Astrocyte (in vitro differentiated cells and primary cell): ENCODE data around the gene TICRR. TPM values are rescaled to one million over a fixed set of nuclear protein-coding genes. Genes with fewer than 3 reads are reported as not detected.
"Not testable (repeated sequence)": the region's sequence is repeated elsewhere in the genome, so short reads cannot be mapped to it uniquely, and the experiment has no call there.

Source experiments
- DNase-seq: peaks from one replicate; pipeline ENCODE4 v3.0.0-alpha.2; 2010; ENCODE audit warnings: low read depth
- FAIRE-seq: peaks from 2 replicates; lab custom pipeline; 2011; peaks lifted over from hg19 to GRCh38; lab: Jason Lieb, UNC
- H2AFZ ChIP-seq: 2 replicates; pipeline ENCODE4 v1.6.0; 2012; ENCODE audit warnings: low read depth, low read length, inconsistent platforms
- H3K27ac ChIP-seq: 2 replicates; pipeline ENCODE4 v1.5.1; 2011; ENCODE audit warnings: low read depth, low read length, inconsistent platforms
- H3K27me3 ChIP-seq: 2 replicates; pipeline ENCODE4 v1.6.0; 2011; ENCODE audit warnings: low read length, inconsistent platforms; ENCODE audit not compliant: insufficient read depth
- H3K36me3 ChIP-seq: 2 replicates; pipeline ENCODE4 v1.5.1; 2011; ENCODE audit warnings: low read length, inconsistent platforms; ENCODE audit not compliant: insufficient read depth
- H3K4me1 ChIP-seq: 2 replicates; pipeline ENCODE4 v1.5.1; 2011; ENCODE audit warnings: low read length, inconsistent platforms; ENCODE audit not compliant: insufficient read depth
- H3K4me2 ChIP-seq: 2 replicates; pipeline ENCODE4 v1.6.0; 2012; ENCODE audit warnings: low read length, inconsistent platforms
- H3K4me3 ChIP-seq: 2 replicates; pipeline ENCODE4 v1.5.1; 2011; ENCODE audit warnings: low read depth, mild to moderate bottlenecking, low read length, inconsistent platforms; ENCODE audit not compliant: insufficient read depth
- H3K79me2 ChIP-seq: 2 replicates; pipeline ENCODE4 v1.6.0; 2012; ENCODE audit warnings: mild to moderate bottlenecking, low read length, inconsistent platforms; ENCODE audit not compliant: insufficient read depth
- H3K9ac ChIP-seq: 2 replicates; pipeline ENCODE4 v1.6.0; 2012; ENCODE audit warnings: mild to moderate bottlenecking, low read length, inconsistent platforms
- H3K9me3 ChIP-seq: 2 replicates; pipeline ENCODE4 v1.5.1; 2012; ENCODE audit warnings: low read depth, mild to moderate bottlenecking, low read length, inconsistent platforms; ENCODE audit not compliant: insufficient read depth
- H4K20me1 ChIP-seq: 2 replicates; pipeline ENCODE4 v1.6.0; 2012; ENCODE audit warnings: low read length, inconsistent platforms; ENCODE audit not compliant: insufficient read depth
- H3K27ac Mint-ChIP-seq: one replicate; pipeline ENCODE4 v1.8.0; 2021; ENCODE audit warnings: mild to moderate bottlenecking, mixed read lengths; ENCODE audit not compliant: unreplicated experiment
- H3K27me3 Mint-ChIP-seq: one replicate; pipeline ENCODE4 v1.8.0; 2021; ENCODE audit warnings: low read depth, mixed read lengths; ENCODE audit not compliant: unreplicated experiment
- H3K36me3 Mint-ChIP-seq: one replicate; pipeline ENCODE4 v1.8.0; 2021; ENCODE audit warnings: low read depth, mixed read lengths; ENCODE audit not compliant: unreplicated experiment
- H3K4me1 Mint-ChIP-seq: one replicate; pipeline ENCODE4 v1.8.0; 2021; ENCODE audit warnings: low read depth, mixed read lengths; ENCODE audit not compliant: unreplicated experiment
- H3K4me3 Mint-ChIP-seq: one replicate; pipeline ENCODE4 v1.8.0; 2021; ENCODE audit warnings: mild to moderate bottlenecking, moderate library complexity, mixed read lengths; ENCODE audit not compliant: unreplicated experiment
- H3K9me3 Mint-ChIP-seq: one replicate; pipeline ENCODE4 v1.8.0; 2021; ENCODE audit warnings: mild to moderate bottlenecking, mixed read lengths; ENCODE audit not compliant: unreplicated experiment
- EZH2 ChIP-seq: IDR thresholded peaks from 2 replicates; pipeline ENCODE4 v1.6.1; 2012; ENCODE audit warnings: mild to moderate bottlenecking, low read length, inconsistent platforms; ENCODE audit not compliant: insufficient read depth
- total RNA-seq: library from RNA; stranded (reverse); gene quantifications from 2 replicates; pipeline ENCODE4 v1.2.1, GENCODE V29; 2021
- TF ChIP-seq, protein P1 (sequence below): IDR thresholded peaks from 2 replicates; pipeline ENCODE4 v1.5.1; 2011; ENCODE audit warnings: low read depth, mild to moderate bottlenecking, inconsistent platforms, low read length, moderate library complexity; ENCODE audit not compliant: insufficient read depth

Gene TICRR
- total RNA-seq, 1 donor from 2014 or later, result 2.9 TPM

DNA sequence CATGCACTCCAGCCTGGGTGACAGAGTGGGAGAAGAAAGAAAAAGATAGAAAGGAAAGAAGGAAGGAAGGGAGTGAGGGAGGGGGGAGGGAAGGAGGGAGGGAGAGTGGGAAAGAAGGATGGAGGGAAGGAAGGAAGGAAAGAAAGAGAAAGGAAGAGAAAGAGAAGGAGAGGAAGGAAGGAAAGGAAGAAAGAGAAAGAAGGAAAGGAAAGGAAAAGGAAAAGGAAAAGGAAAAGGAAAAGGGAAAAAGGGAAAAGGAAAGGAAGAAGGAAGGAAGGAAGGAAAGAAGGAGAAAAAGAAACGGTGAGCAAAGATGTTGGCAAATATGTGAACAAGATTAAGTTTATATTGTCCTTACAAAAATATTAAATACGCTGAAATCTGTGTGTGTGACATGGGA lies 36.2 kb upstream of the TICRR start:
- H2AFZ ChIP-seq, result no peak overlapping the region

DNA sequence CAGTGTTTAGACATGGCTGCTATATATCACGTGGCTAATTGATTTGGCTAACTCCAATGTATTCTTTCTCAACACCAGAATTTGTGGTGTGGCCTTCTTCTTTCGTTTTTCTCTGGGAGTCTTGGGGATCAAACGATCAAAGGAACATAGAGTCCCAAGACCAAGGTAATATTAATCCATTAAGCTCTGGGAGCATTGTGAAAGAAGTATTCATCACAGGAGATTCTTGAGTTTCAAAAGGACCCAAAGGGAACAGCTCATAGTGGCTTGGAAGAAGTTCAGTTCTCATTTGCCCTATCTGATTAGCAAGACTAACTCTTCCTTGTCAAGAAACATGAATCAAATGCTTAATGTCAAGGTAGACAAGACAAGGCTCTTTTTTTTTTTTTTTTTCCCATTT lies 32.9 kb upstream of the TICRR start:
- no peaks in the 10 kb centered on the region for H3K36me3 ChIP-seq

More for the DNA sequence above, 36.2 kb upstream of the TICRR start:
- Histone ChIP-seq H4K20me1 (no peaks in the 10 kb centered on the region), H3K27ac (no peak overlapping the region), H3K4me2 (no peak overlapping the region), H3K9ac (no peak overlapping the region), H3K79me2 (no peaks in the 10 kb centered on the region), H3K36me3 (no peaks in the 10 kb centered on the region), H3K27me3 (peaks cover 9% of the 10 kb centered on the region), H3K4me1 (no peaks in the 10 kb centered on the region), H3K9me3 (no peaks in the 10 kb centered on the region), H3K4me3 (no peak overlapping the region)
- Mint-ChIP-seq H3K27me3 (peaks cover 30% of the 10 kb centered on the region), H3K4me1 (no peaks in the 10 kb centered on the region), H3K27ac (no peak overlapping the region), H3K36me3 (peaks cover 1% of the 10 kb centered on the region), H3K9me3 (peaks cover 9% of the 10 kb centered on the region), H3K4me3 (no peak overlapping the region)
- FAIRE-seq (no peak), DNase-seq (no peak)
- TF ChIP-seq EZH2, result no peak
- TF ChIP-seq, protein P1, sequence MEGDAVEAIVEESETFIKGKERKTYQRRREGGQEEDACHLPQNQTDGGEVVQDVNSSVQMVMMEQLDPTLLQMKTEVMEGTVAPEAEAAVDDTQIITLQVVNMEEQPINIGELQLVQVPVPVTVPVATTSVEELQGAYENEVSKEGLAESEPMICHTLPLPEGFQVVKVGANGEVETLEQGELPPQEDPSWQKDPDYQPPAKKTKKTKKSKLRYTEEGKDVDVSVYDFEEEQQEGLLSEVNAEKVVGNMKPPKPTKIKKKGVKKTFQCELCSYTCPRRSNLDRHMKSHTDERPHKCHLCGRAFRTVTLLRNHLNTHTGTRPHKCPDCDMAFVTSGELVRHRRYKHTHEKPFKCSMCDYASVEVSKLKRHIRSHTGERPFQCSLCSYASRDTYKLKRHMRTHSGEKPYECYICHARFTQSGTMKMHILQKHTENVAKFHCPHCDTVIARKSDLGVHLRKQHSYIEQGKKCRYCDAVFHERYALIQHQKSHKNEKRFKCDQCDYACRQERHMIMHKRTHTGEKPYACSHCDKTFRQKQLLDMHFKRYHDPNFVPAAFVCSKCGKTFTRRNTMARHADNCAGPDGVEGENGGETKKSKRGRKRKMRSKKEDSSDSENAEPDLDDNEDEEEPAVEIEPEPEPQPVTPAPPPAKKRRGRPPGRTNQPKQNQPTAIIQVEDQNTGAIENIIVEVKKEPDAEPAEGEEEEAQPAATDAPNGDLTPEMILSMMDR, result no peak

DNA sequence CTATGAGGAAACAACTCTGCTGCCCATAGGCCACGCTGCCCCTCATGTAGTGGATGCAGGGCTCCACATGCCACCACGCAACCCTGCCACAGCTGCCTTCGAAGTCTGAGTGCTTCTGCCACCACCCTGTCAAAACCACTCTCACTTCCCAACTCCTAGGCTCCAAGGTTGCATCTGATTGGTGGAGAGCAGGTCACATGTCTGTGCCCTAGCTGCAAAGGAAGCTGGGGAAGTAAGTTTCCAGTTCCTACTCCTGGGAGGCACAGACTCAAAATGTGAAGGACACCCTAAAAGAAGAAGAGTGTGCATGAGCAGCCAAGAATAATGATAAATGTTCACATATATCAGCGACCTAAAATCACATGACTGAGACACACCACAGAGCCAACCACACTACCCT lies 31.9 kb upstream of the TICRR start:
- Histone ChIP-seq H3K27me3 (peaks cover 12% of the 10 kb centered on the region), H3K79me2 (no peaks in the 10 kb centered on the region), H3K9ac (no peak overlapping the region), H2AFZ (no peak overlapping the region), H3K9me3 (no peaks in the 10 kb centered on the region), H4K20me1 (no peaks in the 10 kb centered on the region), H3K4me3 (no peak overlapping the region), H3K27ac (no peak overlapping the region), H3K4me2 (no peak overlapping the region), H3K4me1 (no peaks in the 10 kb centered on the region), H3K36me3 (no peaks in the 10 kb centered on the region)
- no peak for DNase-seq
- TF ChIP-seq EZH2, result no peak
- TF ChIP-seq, protein P1, result no peak
- Mint-ChIP-seq H3K27me3 (peaks cover 38% of the 10 kb centered on the region), H3K27ac (no peak overlapping the region), H3K36me3 (peaks cover 1% of the 10 kb centered on the region), H3K4me1 (no peaks in the 10 kb centered on the region), H3K4me3 (no peak overlapping the region), H3K9me3 (peaks cover 9% of the 10 kb centered on the region)
- no peak for FAIRE-seq

More for the DNA sequence above, 32.9 kb upstream of the TICRR start:
- no peaks in the 10 kb centered on the region for H3K9me3 ChIP-seq
- no peak overlapping the region for H3K9ac ChIP-seq
- H2AFZ ChIP-seq, result no peak overlapping the region
- H3K4me1 Mint-ChIP-seq, result no peaks in the 10 kb centered on the region
- no peaks in the 10 kb centered on the region for H3K4me1 ChIP-seq
- FAIRE-seq (no peak), DNase-seq (no peak)
- H3K36me3 Mint-ChIP-seq, result peaks cover 1% of the 10 kb centered on the region
- H3K27me3 ChIP-seq, result peaks cover 12% of the 10 kb centered on the region
- H3K4me2 ChIP-seq, result no peak overlapping the region
- H3K4me3 Mint-ChIP-seq, result no peak overlapping the region
- no peak overlapping the region for H3K27ac Mint-ChIP-seq
- no peaks in the 10 kb centered on the region for H3K79me2 ChIP-seq
- TF ChIP-seq EZH2, result no peak
- TF ChIP-seq, protein P1, result no peak
- H3K27ac ChIP-seq, result no peak overlapping the region
- peaks cover 35% of the 10 kb centered on the region for H3K27me3 Mint-ChIP-seq
- no peaks in the 10 kb centered on the region for H4K20me1 ChIP-seq
- no peak overlapping the region for H3K4me3 ChIP-seq
- peaks cover 9% of the 10 kb centered on the region for H3K9me3 Mint-ChIP-seq

DNA sequence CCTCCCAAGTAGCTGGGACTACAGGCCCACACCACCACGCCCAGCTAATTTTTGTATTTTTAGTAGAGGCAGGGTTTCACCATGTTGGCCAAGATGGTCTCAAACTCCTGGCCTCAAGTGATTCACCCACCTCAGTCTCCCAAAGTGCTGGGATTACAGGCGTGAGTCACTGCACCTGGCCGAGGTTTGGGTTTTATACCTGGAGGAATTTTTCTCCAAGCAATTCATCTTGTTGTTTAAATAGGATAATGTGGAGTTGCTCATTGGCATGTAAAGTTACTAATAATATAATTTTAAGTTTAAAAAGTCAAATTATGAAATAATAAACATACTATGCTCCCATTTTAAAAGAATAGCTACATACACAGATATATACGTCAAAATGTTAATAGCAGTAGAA lies 26.1 kb upstream of the TICRR start:
- Mint-ChIP-seq H3K27me3 (peaks cover 15% of the 10 kb centered on the region), H3K4me1 (peaks cover 10% of the 10 kb centered on the region)
- not testable (repeated sequence) for H3K27ac ChIP-seq, DNase-seq, H3K4me2 ChIP-seq, H3K4me1 ChIP-seq, H3K9me3 ChIP-seq, H3K36me3 ChIP-seq, H3K27ac Mint-ChIP-seq, H3K9me3 Mint-ChIP-seq, H4K20me1 ChIP-seq, H3K36me3 Mint-ChIP-seq, FAIRE-seq, H3K4me3 ChIP-seq, H3K79me2 ChIP-seq, H3K9ac ChIP-seq, H2AFZ ChIP-seq, H3K4me3 Mint-ChIP-seq
- peaks cover 10% of the 10 kb centered on the region for H3K27me3 ChIP-seq
